Measurements from ENCODE around the gene CELA2B. TPM values are rescaled to one million over a fixed set of nuclear protein-coding genes. Genes with fewer than 3 reads are reported as not detected.

The CELA2B gene
- total and polyA plus RNA-seq, 9 of the 15 experiments (the other 6 are each of a cell fraction or from before 2014, with no cell fraction given): 0.25 to 2.1 (median 0.38) TPM; not detected in 5

DNA sequence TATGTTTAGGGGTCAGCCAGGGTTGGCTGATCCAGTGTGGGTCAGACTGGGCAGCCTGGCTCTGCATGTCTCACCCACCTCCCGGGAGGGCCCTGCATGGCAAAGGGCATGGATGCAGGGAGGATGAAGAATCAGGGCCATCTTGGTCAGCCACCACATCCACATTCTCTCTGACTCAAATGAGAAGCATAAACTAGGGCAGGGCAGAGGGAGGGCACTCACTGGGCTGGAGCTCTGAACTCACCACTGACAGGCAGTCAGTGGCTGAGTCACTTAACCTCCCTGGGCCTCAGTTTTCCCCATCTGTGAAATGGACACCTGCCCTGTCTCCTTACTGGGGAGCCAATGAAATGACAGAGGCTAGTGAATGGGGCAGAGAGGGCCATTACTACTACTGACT lies 23.7 kb upstream of the CELA2B start:
- Histone ChIP-seq H3K79me2 (ENCODE audit: control insufficient read depth, insufficient read depth, low read length) (no peaks in the 10 kb centered on the region), H3K27ac (ENCODE audit: extremely low read depth, low read depth, low read length) (no peak overlapping the region), H3K9ac (ENCODE audit: insufficient read depth in 1 of 2, low read depth in 2 of 2, low read length in 2 of 2) (no peak overlapping the region), H4K20me1 (replicated peaks; ENCODE audit: control insufficient read depth, insufficient read depth, low read length) (no peaks in the 10 kb centered on the region), H3K36me3 (ENCODE audit: control insufficient read depth, insufficient read depth, low read length) (no peaks in the 10 kb centered on the region), H3K4me3 (no peak overlapping the region), H2AFZ (ENCODE audit: low read depth, low read length) (no peak overlapping the region), H3K27me3 (ENCODE audit: control insufficient read depth in 2 of 2, insufficient read depth in 2 of 2, low read length in 2 of 2) (no peaks in the 10 kb centered on the region), H3K9me1 (ENCODE audit: control insufficient read depth, insufficient read depth, low read length) (no peaks in the 10 kb centered on the region), H3K9me3 (replicated peaks; ENCODE audit: control insufficient read depth, insufficient read depth, low read depth, low read length) (no peaks in the 10 kb centered on the region), H3K4me2 (ENCODE audit: insufficient read depth, low read length) (no peak overlapping the region), H3K4me1 (replicated peaks in 1 of 2; ENCODE audit: control insufficient read depth in 2 of 2, insufficient read depth in 2 of 2, low read length in 2 of 2) (peaks cover 10 to 11% of the 10 kb centered on the region in 2 experiments)
- in situ Hi-C loops (cut with MboI) (no loop called here), intact Hi-C loops (cut with micrococcal nuclease) (no loop called here)
- ChIA-PET POLR2A (interaction anchor here (0.8 kb wide), 1 partner anchor 282 kb away, joined by 3 read pairs; no protein-coding TSS in a partner anchor), CTCF (ENCODE audit: low intra/inter-chr PET ratio) (no interaction called here)
- no TSS peak for BruUV-seq (replicated peaks)
- no peak for DNase-seq (ENCODE audit: extremely low read depth in 1 of 4, low spot score in 3 of 4)
- TF ChIP-seq RBM22 (IDR thresholded peaks at IDR 0.05; ENCODE audit: low read depth, low read length, poor library complexity, severe bottlenecking): no peak
- TF ChIP-seq SMARCA5 (IDR thresholded peaks at IDR 0.05): peak; percentile 93
- TF ChIP-seq RBM25 (IDR thresholded peaks at IDR 0.05; ENCODE audit: low read depth, low read length, severe bottlenecking): peak; percentile 96
- no peak for TF ChIP-seq TOE1 (IDR thresholded peaks at IDR 0.05; ENCODE audit: borderline replicate concordance)
- no peak for TF ChIP-seq TOE1 (CRISPR knock-in tag; IDR thresholded peaks at IDR 0.05; ENCODE audit: borderline replicate concordance, low read depth)
- peak; percentile 51 for TF ChIP-seq PHF20 (IDR thresholded peaks at IDR 0.05; ENCODE audit: partially characterized antibody)
- no peak for TF ChIP-seq MEF2D (tag; conservative IDR thresholded peaks at IDR 0.05; ENCODE audit: low read depth)
- TF ChIP-seq KDM1A (IDR thresholded peaks at IDR 0.05): peak; percentile 70 to 85
- peak; percentile 81; the same call in 1 of the 2 replicates for TF ChIP-seq ADNP (tag; IDR thresholded peaks at IDR 0.05)
- TF ChIP-seq RCOR1 (IDR thresholded peaks at IDR 0.05; ENCODE audit: borderline replicate concordance in 1 of 2, low read depth in 2 of 2, low read length in 2 of 2): peak in 1 of 2 experiments; percentile 59; a peak in 2 of 4 replicates
- no peak for TF ChIP-seq ERF (CRISPR knock-in tag; IDR thresholded peaks at IDR 0.05)
- TF ChIP-seq CHD4 (IDR thresholded peaks at IDR 0.05; ENCODE audit: insufficient read depth, insufficient replicate concordance, low read depth, low read length, poor library complexity, severe bottlenecking): peak; percentile 89
- 0 out of 4 replicates have a peak, but pooled peaks of 1 of the 2 experiments have one; percentile 26 for TF ChIP-seq HDAC1 (IDR thresholded peaks at IDR 0.05)
- TF ChIP-seq HDAC2 (IDR thresholded peaks at IDR 0.05): peak; percentile 67; the same call in 1 of the 2 replicates
- peak; percentile 97 for TF ChIP-seq BCOR (IDR thresholded peaks at IDR 0.05)
- peak; percentile 42; the same call in 1 of the 2 replicates for TF ChIP-seq ESRRA (IDR thresholded peaks at IDR 0.05; ENCODE audit: borderline replicate concordance, low read depth)
- no peak for TF ChIP-seq PURB (CRISPR knock-in tag; IDR thresholded peaks at IDR 0.05; ENCODE audit: low read depth)
- TF ChIP-seq CBX1 (IDR thresholded peaks at IDR 0.05; ENCODE audit: low read depth): peak; percentile 75; the same call in 1 of the 2 replicates
- peak in 1 of 2 experiments; percentile 27; a peak in 1 of 3 replicates for TF ChIP-seq CBX3 (IDR thresholded peaks at IDR 0.05; ENCODE audit: borderline replicate concordance in 1 of 2, low read length in 2 of 2)
- 27% methylated on average over 1 of the region's 1 CpG for WGBS (ENCODE audit: insufficient coverage, low coverage, missing lambda C conversion rate)
- no peak for ATAC-seq
- no peak for FAIRE-seq
